SK-N-SH treated with all-trans-retinoic acid at 6 μM for 48 hours (cell line): Measurements from ENCODE around the gene KCNIP2.

Experiments used
- ATAC-seq: fragments of 200-7000 bp; cut with Tn5 transposase; 3 replicates; pipeline ENCODE4 v1.9.1; 2020; ENCODE audit warnings: mild to moderate bottlenecking, moderate library complexity
- ARNTL ChIP-seq: fragments of 450-650 bp; formaldehyde crosslinking; IDR thresholded peaks from 2 replicates; pipeline ENCODE4 v1.5.0; 2020; ENCODE audit warnings: low read depth, mild to moderate bottlenecking, moderate library complexity, borderline replicate concordance
- CSDC2 ChIP-seq: fragments of 250-450 bp; sonication (Bioruptor Pico); IDR thresholded peaks from 2 replicates; pipeline ENCODE4 v1.5.0; 2020; ENCODE audit warnings: mild to moderate bottlenecking, moderate library complexity
- ESRRG ChIP-seq: fragments of 250-450 bp; sonication (Bioruptor Pico); IDR thresholded peaks from 2 replicates; pipeline ENCODE4 v1.6.1; 2021; ENCODE audit warnings: mild to moderate bottlenecking
- GLIS3 ChIP-seq: fragments of 250-450 bp; sonication (Bioruptor Pico); IDR thresholded peaks from 2 replicates; pipeline ENCODE4 v1.5.0; 2020; ENCODE audit warnings: mild to moderate bottlenecking, moderate library complexity
- ISL1 ChIP-seq: fragments of 250-450 bp; sonication (Bioruptor Pico); IDR thresholded peaks from 2 replicates; pipeline ENCODE4 v2.1.2; 2022; ENCODE audit warnings: mild to moderate bottlenecking, moderate library complexity
- OSR1 ChIP-seq: fragments of 250-450 bp; sonication (Bioruptor Pico); IDR thresholded peaks from 2 replicates; pipeline ENCODE4 v1.8.0; 2022; ENCODE audit warnings: moderate library complexity, mild to moderate bottlenecking, inconsistent platforms
- PPARA ChIP-seq: fragments of 250-450 bp; sonication (Bioruptor Pico); IDR thresholded peaks from 2 replicates; pipeline ENCODE4 v1.5.0; 2020; ENCODE audit warnings: mild to moderate bottlenecking, borderline replicate concordance
- SNAI2 ChIP-seq: fragments of 250-450 bp; sonication (Bioruptor Pico); IDR thresholded peaks from 2 replicates; pipeline ENCODE4 v1.5.0; 2020; ENCODE audit warnings: mild to moderate bottlenecking, moderate library complexity
- TCF4 ChIP-seq: fragments of 250-450 bp; sonication (Bioruptor Pico); IDR thresholded peaks from 2 replicates; pipeline ENCODE4 v1.8.0; 2021; ENCODE audit warnings: mild to moderate bottlenecking, moderate library complexity, borderline replicate concordance
- TOX ChIP-seq: fragments of 250-450 bp; sonication (Bioruptor Pico); IDR thresholded peaks from 2 replicates; pipeline ENCODE4 v1.8.0; 2021; ENCODE audit warnings: mild to moderate bottlenecking, moderate library complexity, borderline replicate concordance
- ZC3H10 ChIP-seq: fragments of 250-450 bp; sonication (Bioruptor Pico); IDR thresholded peaks from 2 replicates; pipeline ENCODE4 v1.5.1; 2021; ENCODE audit warnings: mild to moderate bottlenecking, moderate library complexity
- ZFP30 ChIP-seq: fragments of 450-650 bp; formaldehyde crosslinking; IDR thresholded peaks from 2 replicates; pipeline ENCODE4 v1.5.0; 2022; ENCODE audit warnings: mild to moderate bottlenecking, moderate library complexity
- ZNF565 ChIP-seq: fragments of 450-650 bp; formaldehyde crosslinking; conservative IDR thresholded peaks from 2 replicates; pipeline ENCODE4 v1.5.0; 2020; ENCODE audit warnings: low read depth, mild to moderate bottlenecking, moderate library complexity
- ZNF70 ChIP-seq: fragments of 450-650 bp; formaldehyde crosslinking; IDR thresholded peaks from 2 replicates; pipeline ENCODE4 v1.5.0; 2020; ENCODE audit warnings: mild to moderate bottlenecking, moderate library complexity
- ZNF8 ChIP-seq: fragments of 450-650 bp; formaldehyde crosslinking; IDR thresholded peaks from 2 replicates; pipeline ENCODE4 v1.5.0; 2020; ENCODE audit warnings: mild to moderate bottlenecking, moderate library complexity
- TF ChIP-seq, protein P1 (sequence below): fragments of 250-450 bp; sonication (Bioruptor Pico); IDR thresholded peaks from 2 replicates; pipeline ENCODE4 v1.5.0; 2020; ENCODE audit warnings: mild to moderate bottlenecking, moderate library complexity
- TF ChIP-seq, protein P2 (sequence below): fragments of 250-450 bp; sonication (Bioruptor Pico); IDR thresholded peaks from 2 replicates; pipeline ENCODE4 v1.8.0; 2021; ENCODE audit warnings: low read depth, mild to moderate bottlenecking, moderate library complexity, borderline replicate concordance
- TF ChIP-seq, protein P3 (sequence below): fragments of 250-450 bp; sonication (Bioruptor Pico); IDR thresholded peaks from 2 replicates; pipeline ENCODE4 v1.5.1; 2020; ENCODE audit warnings: low read depth, mild to moderate bottlenecking, moderate library complexity
- TF ChIP-seq, protein P4 (sequence below): fragments of 250-450 bp; sonication (Bioruptor Pico); IDR thresholded peaks from 2 replicates; pipeline ENCODE4 v1.8.0; 2020; ENCODE audit warnings: mild to moderate bottlenecking, moderate library complexity, borderline replicate concordance
- TF ChIP-seq, protein P5 (sequence below): fragments of 250-450 bp; sonication (Bioruptor Pico); IDR thresholded peaks from 2 replicates; pipeline ENCODE4 v1.5.1; 2021; ENCODE audit warnings: mild to moderate bottlenecking, moderate library complexity

Gene KCNIP2

DNA sequence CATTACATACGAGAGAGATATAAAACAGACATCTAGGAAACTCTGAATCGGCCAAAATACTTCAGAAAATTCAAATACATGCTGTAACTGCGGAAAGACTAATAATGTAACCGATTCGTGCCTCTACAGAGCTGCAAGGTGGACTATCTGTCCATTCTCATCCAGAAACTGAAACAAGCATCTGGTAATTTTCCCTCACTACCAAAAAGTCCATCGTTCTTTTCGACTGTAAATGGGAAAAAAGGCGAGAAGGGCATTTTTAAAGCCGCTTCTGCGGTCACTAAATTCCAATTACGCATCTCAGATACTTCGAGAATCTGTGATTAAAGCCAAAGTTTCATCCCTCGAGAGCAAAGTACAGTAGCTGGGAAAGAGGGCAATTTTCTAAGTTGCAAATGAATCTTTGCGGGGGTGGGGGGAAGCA lies 26.7 kb downstream of the KCNIP2 start:
- ATAC-seq: no peak
- TF ChIP-seq ARNTL (CRISPR knock-in tag) (no peak), ZFP30 (CRISPR knock-in tag) (no peak), GLIS3 (CRISPR knock-in tag) (no peak), TCF4 (no peak), PPARA (no peak), ZC3H10 (CRISPR knock-in tag) (no peak), ZNF70 (CRISPR knock-in tag) (no peak), ZNF565 (CRISPR knock-in tag) (no peak), TOX (CRISPR knock-in tag) (no peak), OSR1 (CRISPR knock-in tag) (no peak)
- TF ChIP-seq, protein P1, sequence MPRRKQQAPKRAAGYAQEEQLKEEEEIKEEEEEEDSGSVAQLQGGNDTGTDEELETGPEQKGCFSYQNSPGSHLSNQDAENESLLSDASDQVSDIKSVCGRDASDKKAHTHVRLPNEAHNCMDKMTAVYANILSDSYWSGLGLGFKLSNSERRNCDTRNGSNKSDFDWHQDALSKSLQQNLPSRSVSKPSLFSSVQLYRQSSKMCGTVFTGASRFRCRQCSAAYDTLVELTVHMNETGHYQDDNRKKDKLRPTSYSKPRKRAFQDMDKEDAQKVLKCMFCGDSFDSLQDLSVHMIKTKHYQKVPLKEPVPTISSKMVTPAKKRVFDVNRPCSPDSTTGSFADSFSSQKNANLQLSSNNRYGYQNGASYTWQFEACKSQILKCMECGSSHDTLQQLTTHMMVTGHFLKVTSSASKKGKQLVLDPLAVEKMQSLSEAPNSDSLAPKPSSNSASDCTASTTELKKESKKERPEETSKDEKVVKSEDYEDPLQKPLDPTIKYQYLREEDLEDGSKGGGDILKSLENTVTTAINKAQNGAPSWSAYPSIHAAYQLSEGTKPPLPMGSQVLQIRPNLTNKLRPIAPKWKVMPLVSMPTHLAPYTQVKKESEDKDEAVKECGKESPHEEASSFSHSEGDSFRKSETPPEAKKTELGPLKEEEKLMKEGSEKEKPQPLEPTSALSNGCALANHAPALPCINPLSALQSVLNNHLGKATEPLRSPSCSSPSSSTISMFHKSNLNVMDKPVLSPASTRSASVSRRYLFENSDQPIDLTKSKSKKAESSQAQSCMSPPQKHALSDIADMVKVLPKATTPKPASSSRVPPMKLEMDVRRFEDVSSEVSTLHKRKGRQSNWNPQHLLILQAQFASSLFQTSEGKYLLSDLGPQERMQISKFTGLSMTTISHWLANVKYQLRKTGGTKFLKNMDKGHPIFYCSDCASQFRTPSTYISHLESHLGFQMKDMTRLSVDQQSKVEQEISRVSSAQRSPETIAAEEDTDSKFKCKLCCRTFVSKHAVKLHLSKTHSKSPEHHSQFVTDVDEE (CRISPR knock-in tag): no peak
- TF ChIP-seq, protein P2, sequence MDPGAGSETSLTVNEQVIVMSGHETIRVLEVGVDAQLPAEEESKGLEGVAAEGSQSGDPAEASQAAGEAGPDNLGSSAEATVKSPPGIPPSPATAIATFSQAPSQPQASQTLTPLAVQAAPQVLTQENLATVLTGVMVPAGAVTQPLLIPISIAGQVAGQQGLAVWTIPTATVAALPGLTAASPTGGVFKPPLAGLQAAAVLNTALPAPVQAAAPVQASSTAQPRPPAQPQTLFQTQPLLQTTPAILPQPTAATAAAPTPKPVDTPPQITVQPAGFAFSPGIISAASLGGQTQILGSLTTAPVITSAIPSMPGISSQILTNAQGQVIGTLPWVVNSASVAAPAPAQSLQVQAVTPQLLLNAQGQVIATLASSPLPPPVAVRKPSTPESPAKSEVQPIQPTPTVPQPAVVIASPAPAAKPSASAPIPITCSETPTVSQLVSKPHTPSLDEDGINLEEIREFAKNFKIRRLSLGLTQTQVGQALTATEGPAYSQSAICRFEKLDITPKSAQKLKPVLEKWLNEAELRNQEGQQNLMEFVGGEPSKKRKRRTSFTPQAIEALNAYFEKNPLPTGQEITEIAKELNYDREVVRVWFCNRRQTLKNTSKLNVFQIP: no peak

DNA sequence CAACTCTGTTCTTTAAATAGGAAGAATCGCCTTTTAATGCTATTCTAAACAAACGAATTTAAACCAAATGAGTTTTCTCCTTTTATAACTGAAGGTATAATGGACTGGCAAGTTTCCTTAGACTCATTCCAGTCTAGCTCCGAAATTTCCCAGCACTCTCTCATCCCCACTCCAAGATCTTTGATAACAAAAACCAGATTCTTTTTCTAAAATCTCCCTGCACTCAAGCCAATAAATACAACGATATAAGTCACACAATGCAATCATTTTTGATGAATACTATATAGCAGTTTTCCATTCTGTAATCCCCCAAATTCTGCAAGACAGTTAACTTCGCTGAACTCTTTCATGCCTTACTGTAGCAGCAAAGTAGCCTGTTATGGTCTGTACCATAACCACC lies 27.2 kb downstream of the KCNIP2 start:
- ATAC-seq: no peak

DNA sequence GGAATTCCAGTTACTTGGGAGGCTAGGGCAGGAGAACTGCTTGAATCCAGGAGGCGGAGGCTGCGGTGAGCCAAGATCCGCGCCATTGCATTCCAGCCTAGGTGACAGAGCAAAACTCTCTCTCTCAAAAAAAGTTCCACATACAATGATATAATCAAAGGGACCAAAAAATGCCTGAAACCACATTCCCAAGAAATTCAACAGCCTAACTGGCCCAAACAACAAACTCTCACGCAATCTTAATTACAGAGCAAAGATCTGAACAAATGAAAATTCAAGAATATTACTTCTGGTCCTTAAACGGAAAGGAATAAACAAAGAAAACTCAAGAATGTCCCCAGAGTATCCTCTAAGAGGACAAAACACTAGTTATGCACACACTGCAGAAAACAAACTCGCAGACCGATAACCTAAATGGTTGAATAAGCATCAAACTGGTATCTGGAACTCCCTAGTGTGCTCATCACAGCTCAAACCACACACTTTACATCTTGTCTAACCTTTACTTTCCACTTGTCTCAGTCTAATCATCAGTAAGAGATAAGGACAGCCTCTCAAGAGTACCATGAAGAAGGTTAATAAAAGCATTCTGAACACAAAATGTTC lies 29.0 kb downstream of the KCNIP2 start:
- TF ChIP-seq, protein P3, sequence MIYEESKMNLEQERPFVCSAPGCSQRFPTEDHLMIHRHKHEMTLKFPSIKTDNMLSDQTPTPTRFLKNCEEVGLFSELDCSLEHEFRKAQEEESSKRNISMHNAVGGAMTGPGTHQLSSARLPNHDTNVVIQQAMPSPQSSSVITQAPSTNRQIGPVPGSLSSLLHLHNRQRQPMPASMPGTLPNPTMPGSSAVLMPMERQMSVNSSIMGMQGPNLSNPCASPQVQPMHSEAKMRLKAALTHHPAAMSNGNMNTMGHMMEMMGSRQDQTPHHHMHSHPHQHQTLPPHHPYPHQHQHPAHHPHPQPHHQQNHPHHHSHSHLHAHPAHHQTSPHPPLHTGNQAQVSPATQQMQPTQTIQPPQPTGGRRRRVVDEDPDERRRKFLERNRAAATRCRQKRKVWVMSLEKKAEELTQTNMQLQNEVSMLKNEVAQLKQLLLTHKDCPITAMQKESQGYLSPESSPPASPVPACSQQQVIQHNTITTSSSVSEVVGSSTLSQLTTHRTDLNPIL (CRISPR knock-in tag): no peak
- TF ChIP-seq ESRRG (no peak), PPARA (no peak), ZNF8 (CRISPR knock-in tag) (no peak), OSR1 (CRISPR knock-in tag) (no peak), TCF4 (no peak), ZNF565 (CRISPR knock-in tag) (no peak), ZC3H10 (CRISPR knock-in tag) (no peak)
- TF ChIP-seq, protein P4, sequence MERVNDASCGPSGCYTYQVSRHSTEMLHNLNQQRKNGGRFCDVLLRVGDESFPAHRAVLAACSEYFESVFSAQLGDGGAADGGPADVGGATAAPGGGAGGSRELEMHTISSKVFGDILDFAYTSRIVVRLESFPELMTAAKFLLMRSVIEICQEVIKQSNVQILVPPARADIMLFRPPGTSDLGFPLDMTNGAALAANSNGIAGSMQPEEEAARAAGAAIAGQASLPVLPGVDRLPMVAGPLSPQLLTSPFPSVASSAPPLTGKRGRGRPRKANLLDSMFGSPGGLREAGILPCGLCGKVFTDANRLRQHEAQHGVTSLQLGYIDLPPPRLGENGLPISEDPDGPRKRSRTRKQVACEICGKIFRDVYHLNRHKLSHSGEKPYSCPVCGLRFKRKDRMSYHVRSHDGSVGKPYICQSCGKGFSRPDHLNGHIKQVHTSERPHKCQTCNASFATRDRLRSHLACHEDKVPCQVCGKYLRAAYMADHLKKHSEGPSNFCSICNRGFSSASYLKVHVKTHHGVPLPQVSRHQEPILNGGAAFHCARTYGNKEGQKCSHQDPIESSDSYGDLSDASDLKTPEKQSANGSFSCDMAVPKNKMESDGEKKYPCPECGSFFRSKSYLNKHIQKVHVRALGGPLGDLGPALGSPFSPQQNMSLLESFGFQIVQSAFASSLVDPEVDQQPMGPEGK: no peak
- no peak for ATAC-seq

More for the DNA sequence above, 27.2 kb downstream of the KCNIP2 start:
- no peak for TF ChIP-seq ZC3H10 (CRISPR knock-in tag)
- TF ChIP-seq, protein P4: no peak
- TF ChIP-seq SNAI2: no peak
- no peak for TF ChIP-seq ZFP30 (CRISPR knock-in tag)
- TF ChIP-seq CSDC2: no peak

DNA sequence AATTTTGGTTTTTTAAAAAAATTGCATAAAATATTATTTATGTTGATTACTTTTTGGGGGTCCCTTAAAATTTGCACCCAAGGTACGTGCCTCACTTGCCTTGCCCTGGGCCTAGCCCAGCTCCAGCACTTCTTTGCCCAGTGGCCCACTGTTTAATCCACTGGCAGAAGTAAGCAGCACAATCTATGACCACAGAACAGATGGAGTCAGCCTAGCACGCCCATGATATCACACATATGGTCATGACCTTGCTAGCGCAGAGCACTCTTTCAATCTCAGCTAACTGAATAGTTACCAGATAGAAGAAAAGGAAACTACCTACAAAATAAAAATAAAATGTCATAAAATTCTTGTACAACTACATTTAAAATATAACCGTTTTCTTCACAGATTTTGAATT lies 31.0 kb downstream of the KCNIP2 start:
- ATAC-seq: no peak
- TF ChIP-seq PPARA (no peak), GLIS3 (CRISPR knock-in tag) (no peak), ZFP30 (CRISPR knock-in tag) (no peak), ESRRG (no peak), CSDC2 (no peak), ISL1 (CRISPR knock-in tag) (no peak)
- TF ChIP-seq, protein P4: no peak
- TF ChIP-seq, protein P5, sequence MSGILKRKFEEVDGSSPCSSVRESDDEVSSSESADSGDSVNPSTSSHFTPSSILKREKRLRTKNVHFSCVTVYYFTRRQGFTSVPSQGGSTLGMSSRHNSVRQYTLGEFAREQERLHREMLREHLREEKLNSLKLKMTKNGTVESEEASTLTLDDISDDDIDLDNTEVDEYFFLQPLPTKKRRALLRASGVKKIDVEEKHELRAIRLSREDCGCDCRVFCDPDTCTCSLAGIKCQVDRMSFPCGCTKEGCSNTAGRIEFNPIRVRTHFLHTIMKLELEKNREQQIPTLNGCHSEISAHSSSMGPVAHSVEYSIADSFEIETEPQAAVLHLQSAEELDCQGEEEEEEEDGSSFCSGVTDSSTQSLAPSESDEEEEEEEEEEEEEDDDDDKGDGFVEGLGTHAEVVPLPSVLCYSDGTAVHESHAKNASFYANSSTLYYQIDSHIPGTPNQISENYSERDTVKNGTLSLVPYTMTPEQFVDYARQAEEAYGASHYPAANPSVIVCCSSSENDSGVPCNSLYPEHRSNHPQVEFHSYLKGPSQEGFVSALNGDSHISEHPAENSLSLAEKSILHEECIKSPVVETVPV (CRISPR knock-in tag): no peak
